ENCODE data around the gene TSHZ1.

The TSHZ1 gene

GRCh38 chr18:75231053-75231406 is 20.4 kb downstream of the TSHZ1 start:
- H3K27ac ChIP-seq, result no peak overlapping the region
- DNase-seq (ENCODE audit: low spot score), result no peak
- TF ChIP-seq CTCF (conservative IDR thresholded peaks at IDR 0.05; ENCODE audit: low read depth), result no peak
- ChIA-PET CTCF (no interaction called here), POLR2A (ENCODE audit: low non-redundant PET) (no interaction called here)

GRCh38 chr18:75234901-75235300 is 24.3 kb downstream of the TSHZ1 start:
- ChIA-PET CTCF (no interaction called here), POLR2A (ENCODE audit: low non-redundant PET) (no interaction called here)
- no peak for DNase-seq (ENCODE audit: low spot score)

GRCh38 chr18:75235896-75236295 is 25.3 kb downstream of the TSHZ1 start:
- no peak for DNase-seq (ENCODE audit: low spot score)
- POLR2A ChIA-PET (ENCODE audit: low non-redundant PET), result no interaction called here
- no peak for TF ChIP-seq CTCF (conservative IDR thresholded peaks at IDR 0.05; ENCODE audit: low read depth)
- H3K27ac ChIP-seq, result no peak overlapping the region
- CTCF ChIA-PET, result no interaction called here

More at GRCh38 chr18:75234901-75235300, 24.3 kb downstream of the TSHZ1 start:
- TF ChIP-seq CTCF (conservative IDR thresholded peaks at IDR 0.05; ENCODE audit: low read depth), result no peak
- no peak overlapping the region for H3K27ac ChIP-seq

- H3K27ac ChIP-seq, result no peak overlapping the region
- ChIA-PET CTCF (no interaction called here), POLR2A (ENCODE audit: low non-redundant PET) (no interaction called here)
- DNase-seq (ENCODE audit: low spot score), result no peak
- TF ChIP-seq CTCF (conservative IDR thresholded peaks at IDR 0.05; ENCODE audit: low read depth), result no peak
Observed at GRCh38 chr18:75238100-75238499, 27.5 kb downstream of the TSHZ1 start.

- TF ChIP-seq CTCF (conservative IDR thresholded peaks at IDR 0.05; ENCODE audit: low read depth), result no peak
- POLR2A ChIA-PET (ENCODE audit: low non-redundant PET), result no interaction called here
- H3K27ac ChIP-seq, result no peak overlapping the region
- CTCF ChIA-PET, result no interaction called here
- no peak for DNase-seq (ENCODE audit: low spot score)
Observed at GRCh38 chr18:75238786-75239185, 28.2 kb downstream of the TSHZ1 start.

- no peak for TF ChIP-seq CTCF (conservative IDR thresholded peaks at IDR 0.05; ENCODE audit: low read depth)
- POLR2A ChIA-PET (ENCODE audit: low non-redundant PET), result no interaction called here
- CTCF ChIA-PET, result interaction anchor here (0.6 kb wide), 1 partner anchor 35 kb away, joined by 3 read pairs; no protein-coding TSS in a partner anchor
- no peak overlapping the region for H3K27ac ChIP-seq
- no peak for DNase-seq (ENCODE audit: low spot score)
Observed at GRCh38 chr18:75240433-75240832, 29.8 kb downstream of the TSHZ1 start.

GRCh38 chr18:75241705-75242104 is 31.1 kb downstream of the TSHZ1 start:
- ChIA-PET POLR2A (ENCODE audit: low non-redundant PET) (no interaction called here), CTCF (no interaction called here)
- no peak overlapping the region for H3K27ac ChIP-seq
- DNase-seq (ENCODE audit: low spot score), result no peak
- TF ChIP-seq CTCF (conservative IDR thresholded peaks at IDR 0.05; ENCODE audit: low read depth), result no peak
